K562 (cell line): Measurements from ENCODE around the gene SIGLEC9. TPM values are rescaled to one million over a fixed set of nuclear protein-coding genes. Genes with fewer than 3 reads are reported as not detected.

Experiments
- ADNP ChIP-seq: fragments of 200-800 bp; sonication (Bioruptor generic); IDR thresholded peaks from 2 replicates; pipeline ENCODE4 v1.6.1; 2016; ENCODE audit warnings: missing genetic modification characterization, missing compliant biosample characterization
- CC2D1A ChIP-seq: fragments of 450-650 bp; IDR thresholded peaks from 2 replicates; pipeline ENCODE4 v1.6.1; 2017; ENCODE audit warnings: mild to moderate bottlenecking
- CREB3L1 ChIP-seq: fragments of 450-650 bp; IDR thresholded peaks from 2 replicates; pipeline ENCODE4 v1.6.1; 2014; ENCODE audit warnings: low read depth, mild to moderate bottlenecking, moderate library complexity, borderline replicate concordance
- EGR1 ChIP-seq: fragments of 450-650 bp; conservative IDR thresholded peaks from 2 replicates; pipeline ENCODE4 v1.6.1; 2017; ENCODE audit warnings: mild to moderate bottlenecking
- ELF1 ChIP-seq: fragments of 200-800 bp; sonication (Bioruptor generic); IDR thresholded peaks from 2 replicates; pipeline ENCODE4 v1.6.1; 2016; ENCODE audit warnings: missing genetic modification characterization, missing compliant biosample characterization
- FOXK2 ChIP-seq, 2 experiments: fragments of 450-650 bp; IDR thresholded peaks in 1 of 2; conservative IDR thresholded peaks in 1 of 2; 2 replicates each; pipeline ENCODE4 v1.6.1; 2016; ENCODE audit warnings: low read depth in 2 of 2, mild to moderate bottlenecking in 1 of 2
- GABPB2 ChIP-seq: fragments of 250-450 bp; sonication (Bioruptor Pico); conservative IDR thresholded peaks from 2 replicates; pipeline ENCODE4 v1.5.1; 2021; ENCODE audit warnings: mild to moderate bottlenecking
- HINFP ChIP-seq: fragments of 450-650 bp; conservative IDR thresholded peaks from 2 replicates; pipeline ENCODE4 v1.6.1; 2016; ENCODE audit warnings: missing genetic modification characterization, low read depth, mild to moderate bottlenecking, control low read depth, missing compliant biosample characterization
- KAT2B ChIP-seq: IDR thresholded peaks from one replicate; pipeline ENCODE4 v1.6.1; 2012; ENCODE audit warnings: low read depth, mild to moderate bottlenecking, control low read depth, inconsistent platforms, low read length, moderate library complexity
- MCM5 ChIP-seq: fragments of 450-650 bp; IDR thresholded peaks from 2 replicates; pipeline ENCODE4 v1.6.1; 2016; ENCODE audit warnings: low read depth
- NCOA6 ChIP-seq: fragments of 450-650 bp; IDR thresholded peaks from 2 replicates; pipeline ENCODE4 v1.6.1; 2017; ENCODE audit warnings: mild to moderate bottlenecking
- PHF20 ChIP-seq: fragments of 450-650 bp; IDR thresholded peaks from 2 replicates; pipeline ENCODE4 v1.6.1; 2018; ENCODE audit not compliant: partially characterized antibody
- PHF8 ChIP-seq: fragments of 200-600 bp; sonication (generic); IDR thresholded peaks from 2 replicates; pipeline ENCODE4 v1.6.1; 2012; ENCODE audit warnings: mixed run types, mild to moderate bottlenecking, inconsistent platforms, low read length, moderate library complexity, borderline replicate concordance
- POLR3G ChIP-seq: IDR thresholded peaks from 2 replicates; pipeline ENCODE4 v1.6.1; 2011; ENCODE audit not compliant: insufficient read length, insufficient replicate concordance; ENCODE audit errors: extremely low read depth
- RCOR1 ChIP-seq, 2 experiments: IDR thresholded peaks; 2 replicates each; pipeline ENCODE4 v1.6.1; 2012; ENCODE audit warnings: low read depth in 2 of 2, low read length in 2 of 2, borderline replicate concordance in 1 of 2, improper control_type of control experiment in 1 of 2
- RNF2 ChIP-seq: sonication (generic); IDR thresholded peaks from 2 replicates; pipeline ENCODE4 v1.6.1; 2016
- SETDB1 ChIP-seq: IDR thresholded peaks from one replicate; pipeline ENCODE4 v1.6.1; 2012; ENCODE audit warnings: low read length, control low read depth, inconsistent platforms
- SPI1 ChIP-seq: IDR thresholded peaks from 2 replicates; pipeline ENCODE4 v1.6.1; 2011; ENCODE audit warnings: low read depth, low read length, control low read depth, borderline replicate concordance
- TEAD2 ChIP-seq: fragments of 450-650 bp; IDR thresholded peaks from 2 replicates; pipeline ENCODE4 v1.6.1; 2016; ENCODE audit warnings: missing genetic modification characterization, control low read depth, missing compliant biosample characterization
- U2AF2 ChIP-seq: fragments of 200-400 bp; formaldehyde crosslinking; optimal IDR thresholded peaks from 2 replicates; pipeline ENCODE3; 2017; ENCODE audit warnings: low read depth, mild to moderate bottlenecking, low read length
- ZKSCAN8 ChIP-seq: fragments of 200-800 bp; sonication (Bioruptor generic); IDR thresholded peaks from 2 replicates; pipeline ENCODE4 v1.6.1; 2016; ENCODE audit warnings: missing genetic modification characterization, missing compliant biosample characterization
- ZNF586 ChIP-seq: fragments of 450-650 bp; formaldehyde crosslinking; conservative IDR thresholded peaks from 2 replicates; pipeline ENCODE4 v1.4.0; 2020; ENCODE audit warnings: mild to moderate bottlenecking, moderate library complexity
- ZNF609 ChIP-seq: sonication (generic); formaldehyde crosslinking; IDR thresholded peaks from 2 replicates; pipeline ENCODE4 v1.8.1; 2023; ENCODE audit warnings: missing genetic modification reagents, mild to moderate bottlenecking, borderline replicate concordance
- ZNF77 ChIP-seq: fragments of 250-450 bp; sonication (Bioruptor Pico); IDR thresholded peaks from 2 replicates; pipeline ENCODE4 v1.5.0; 2020
- ZSCAN29 ChIP-seq: fragments of 450-650 bp; IDR thresholded peaks from 2 replicates; pipeline ENCODE4 v1.6.1; 2017
- polyA plus RNA-seq, 8 experiments: library from polyadenylated mRNA; depleted of rRNA in 4 of 8; stranded (reverse) in 5 of 8; unstranded in 3 of 8; fragments of >200 nt; fragmentation: Nextera tagmentation in 2 of 8; fragmentation: Illumina TruSeq in 1 of 8; extraction: Ambion mirVana in 2 of 8; extraction: Trizol in 1 of 8; gene quantifications; 2 replicates each; pipeline versions ENCODE4 v1.2.1 to v1.2.3, GENCODE V29; 2011 to 2014; ENCODE audit warnings: inconsistent platforms in 1 of 8, missing spikeins in 1 of 8
- total RNA-seq, 7 experiments: library from RNA; depleted of rRNA in 6 of 7; stranded (reverse); fragments of >200 nt in 6 of 7; fragmentation: Illumina TruSeq in 2 of 7; extraction: Trizol in 2 of 7; gene quantifications; 2 replicates each; pipeline versions ENCODE4 v1.2.1 to v1.2.3, GENCODE V29; 2011 to 2021; ENCODE audit warnings: low replicate concordance in 1 of 7

The SIGLEC9 gene
- total and polyA plus RNA-seq, 9 of the 15 experiments (the other 6 are each of a cell fraction or from before 2014, with no cell fraction given), result 0.09 to 0.34 (median 0.22) TPM; not detected in 4

- TF ChIP-seq ZKSCAN8 (CRISPR knock-in tag) (no peak), GABPB2 (CRISPR knock-in tag) (no peak), ZSCAN29 (no peak), RNF2 (peak; percentile 44; the same call in 1 of the 2 replicates), MCM5 (no peak), U2AF2 (no peak), FOXK2 (conservative IDR thresholded peaks at IDR 0.05 in 1 of 2, IDR thresholded peaks at IDR 0.05 in 1 of 2; ENCODE audit: low read depth in 2 of 2) (0 out of 4 replicates have a peak, but pooled peaks have one; percentile 34 to 46), RCOR1 (IDR thresholded peaks at IDR 0.05; ENCODE audit: borderline replicate concordance in 1 of 2, low read depth in 2 of 2, low read length in 2 of 2) (peak in 1 of 2 experiments; percentile 72; a peak in 2 of 4 replicates), POLR3G (no peak), CREB3L1 (no peak), CC2D1A (no peak), SPI1 (peak; percentile 99), TEAD2 (tag) (no peak), ADNP (tag) (no peak), KAT2B (no peak), ZNF77 (CRISPR knock-in tag) (no peak), EGR1 (peak; percentile 42), ZNF586 (no peak), NCOA6 (no peak), SETDB1 (no peak), PHF8 (no peak), HINFP (tag) (no peak), ELF1 (tag) (peak; percentile 28; the same call in 1 of the 2 replicates), ZNF609 (no peak), PHF20 (no peak)
Observed at GRCh38 chr19:51127755-51128154, 3.0 kb downstream of the SIGLEC9 start (continued).
